ENCODE results near the gene GRN.

The GRN gene

DNA sequence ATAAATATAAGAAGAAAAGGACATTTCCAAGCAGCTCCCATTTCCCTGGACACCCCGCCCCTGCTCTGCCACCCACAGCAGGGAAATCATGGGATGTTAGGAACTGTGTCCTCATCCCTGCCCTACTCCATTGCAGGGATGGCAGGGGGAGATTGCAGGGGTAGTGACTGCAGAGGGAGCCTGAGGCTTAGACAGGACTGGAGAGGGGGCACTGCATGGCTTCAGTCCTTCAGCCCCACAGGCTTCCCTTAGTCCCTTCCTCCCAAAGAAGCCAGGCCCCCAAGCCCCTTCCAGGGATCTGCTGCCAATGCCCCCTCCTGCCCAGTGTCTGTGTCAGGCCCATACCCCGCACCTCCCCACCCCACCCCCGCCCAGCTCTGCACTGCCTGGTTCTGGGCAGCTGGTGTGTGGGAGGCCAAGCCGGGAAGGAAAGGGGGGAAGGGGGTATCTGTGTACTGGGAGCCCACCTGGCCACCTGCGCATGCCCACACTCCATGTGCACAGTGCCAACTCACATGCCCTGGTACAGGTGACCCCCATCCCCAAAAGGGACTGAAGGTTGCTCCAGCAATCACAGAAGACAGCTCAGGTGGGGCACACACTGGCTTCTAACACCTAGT, 33.4 kb upstream of the GRN start:
- H3K9me3 ChIP-seq (ENCODE audit: severe bottlenecking) = no peaks in the 10 kb centered on the region
- peaks cover 7% of the 10 kb centered on the region for H3K4me1 ChIP-seq (ENCODE audit: insufficient read depth, poor library complexity, severe bottlenecking)
- no peaks in the 10 kb centered on the region for H3K36me3 ChIP-seq (ENCODE audit: low read depth)
- no peak for ATAC-seq (ENCODE audit: low read depth)
- no peak for TF ChIP-seq CTCF (IDR thresholded peaks at IDR 0.05; ENCODE audit: poor library complexity, severe bottlenecking)
- no peak overlapping the region for H3K27ac ChIP-seq (ENCODE audit: poor library complexity, severe bottlenecking)
- no peak for DNase-seq (ENCODE audit: low spot score)
- peaks cover 5% of the 10 kb centered on the region for H3K27me3 ChIP-seq (ENCODE audit: insufficient read depth, poor library complexity, severe bottlenecking)
- H3K4me3 ChIP-seq (ENCODE audit: severe bottlenecking) = no peak overlapping the region

DNA sequence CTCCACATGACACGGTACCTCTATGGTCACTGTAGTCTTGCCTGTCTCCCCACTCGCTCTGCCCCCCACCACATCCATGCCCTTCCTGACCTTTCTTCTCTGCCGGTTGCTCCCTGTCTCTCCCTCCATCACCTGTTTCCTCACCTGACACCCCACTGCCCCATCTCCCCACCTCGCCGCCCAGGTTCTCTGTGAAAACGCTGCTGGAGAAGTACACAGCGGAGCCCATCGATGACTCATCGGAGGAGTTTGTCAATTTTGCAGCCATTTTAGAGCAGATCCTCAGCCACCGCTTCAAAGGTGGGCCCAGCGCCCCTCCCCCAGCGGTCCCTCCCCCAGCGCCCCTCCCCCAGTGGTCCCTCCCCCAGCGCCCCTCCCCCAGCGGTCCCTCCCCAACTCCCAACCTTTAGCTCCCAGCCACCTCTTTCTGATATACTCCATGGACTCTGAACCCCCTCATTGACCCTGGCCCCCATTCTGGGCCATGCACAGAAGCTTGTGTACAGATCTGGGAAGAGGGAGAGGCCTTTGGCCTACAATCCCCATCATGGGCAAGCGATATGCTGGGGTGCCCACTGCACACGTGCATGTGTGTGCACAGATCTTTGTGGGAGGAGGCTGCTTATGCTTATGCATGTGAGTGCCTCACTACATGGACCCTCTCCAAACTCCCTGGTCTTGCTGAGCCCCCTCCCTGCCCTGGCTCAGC, 32.6 kb upstream of the GRN start:
- Histone ChIP-seq H3K36me3 (ENCODE audit: low read depth) (no peaks in the 10 kb centered on the region), H3K9me3 (ENCODE audit: severe bottlenecking) (no peaks in the 10 kb centered on the region), H3K27me3 (ENCODE audit: insufficient read depth, poor library complexity, severe bottlenecking) (peaks cover 5% of the 10 kb centered on the region), H3K4me3 (ENCODE audit: severe bottlenecking) (no peak overlapping the region), H3K4me1 (ENCODE audit: insufficient read depth, poor library complexity, severe bottlenecking) (peaks cover 7% of the 10 kb centered on the region), H3K27ac (ENCODE audit: poor library complexity, severe bottlenecking) (no peak overlapping the region)
- no peak for DNase-seq (ENCODE audit: low spot score)
- no peak for TF ChIP-seq CTCF (IDR thresholded peaks at IDR 0.05; ENCODE audit: poor library complexity, severe bottlenecking)
- no peak for ATAC-seq (ENCODE audit: low read depth)

GRCh38 chr17:44314031-44314430, 31.1 kb upstream of the GRN start:
- DNase-seq (ENCODE audit: low spot score) = no peak
- no peak for ATAC-seq (ENCODE audit: low read depth)
- H3K27me3 ChIP-seq (ENCODE audit: insufficient read depth, poor library complexity, severe bottlenecking) = peaks cover 5% of the 10 kb centered on the region
- H3K4me1 ChIP-seq (ENCODE audit: insufficient read depth, poor library complexity, severe bottlenecking) = peaks cover 4% of the 10 kb centered on the region
- no peak for TF ChIP-seq CTCF (IDR thresholded peaks at IDR 0.05; ENCODE audit: poor library complexity, severe bottlenecking)
- no peaks in the 10 kb centered on the region for H3K9me3 ChIP-seq (ENCODE audit: severe bottlenecking)
- no peak overlapping the region for H3K4me3 ChIP-seq (ENCODE audit: severe bottlenecking)
- no peaks in the 10 kb centered on the region for H3K36me3 ChIP-seq (ENCODE audit: low read depth)
- no peak overlapping the region for H3K27ac ChIP-seq (ENCODE audit: poor library complexity, severe bottlenecking)

DNA sequence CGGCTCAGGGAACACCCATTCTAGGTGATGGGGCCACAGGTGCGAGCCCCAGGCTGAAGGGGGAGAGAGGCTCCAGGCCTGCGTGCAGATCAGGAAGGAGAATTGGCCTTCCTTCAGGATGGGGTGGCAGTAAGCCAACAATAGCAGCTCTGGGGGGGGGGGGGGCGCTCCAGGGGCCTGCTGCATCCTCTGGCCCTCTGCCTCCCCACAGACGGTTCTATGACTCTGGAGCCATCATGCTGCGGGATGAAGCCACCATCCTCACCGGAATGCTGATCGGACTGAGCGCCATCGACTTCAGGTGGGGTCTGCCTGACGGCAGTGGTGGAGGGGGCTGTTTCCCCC, 30.6 kb upstream of the GRN start:
- H3K27me3 ChIP-seq (ENCODE audit: insufficient read depth, poor library complexity, severe bottlenecking) = peaks cover 5% of the 10 kb centered on the region
- ATAC-seq (ENCODE audit: low read depth) = no peak

More for the DNA sequence above, 30.6 kb upstream of the GRN start:
- no peak overlapping the region for H3K27ac ChIP-seq (ENCODE audit: poor library complexity, severe bottlenecking)
- H3K4me1 ChIP-seq (ENCODE audit: insufficient read depth, poor library complexity, severe bottlenecking) = no peaks in the 10 kb centered on the region
- no peaks in the 10 kb centered on the region for H3K9me3 ChIP-seq (ENCODE audit: severe bottlenecking)
- H3K4me3 ChIP-seq (ENCODE audit: severe bottlenecking) = peak overlapping the region; percentile 33
- no peak for DNase-seq (ENCODE audit: low spot score)
- peaks cover 4% of the 10 kb centered on the region; the same call in 1 of the 2 replicates for H3K36me3 ChIP-seq (ENCODE audit: low read depth)
- TF ChIP-seq CTCF (IDR thresholded peaks at IDR 0.05; ENCODE audit: poor library complexity, severe bottlenecking) = no peak
